Upper lobe of left lung (tissue), 4 donors: ENCODE results near the gene PCCA.

ENCODE experiments used
- EP300 ChIP-seq, 4 donors: sonication (generic); formaldehyde crosslinking; IDR thresholded peaks; one replicate each; pipeline ENCODE4 v1.5.1; 2017; ENCODE audit warnings: antibody characterized with exemption in 4 of 4, control low read depth in 2 of 4
- POLR2A ChIP-seq, 4 donors: fragments of 450-650 bp; IDR thresholded peaks; one replicate each; pipeline ENCODE4 v1.5.1; 2016 to 2017; ENCODE audit warnings: antibody characterized with exemption in 4 of 4, mild to moderate bottlenecking in 2 of 4
- POLR2AphosphoS5 ChIP-seq, 2 donors: sonication (generic); formaldehyde crosslinking; IDR thresholded peaks; one replicate each; pipeline ENCODE4 v1.5.1; 2017; ENCODE audit warnings: antibody characterized with exemption in 2 of 2
- TF ChIP-seq, protein P1 (sequence below), 6 experiments: fragments of 450-650 bp in 4 of 6; fragments of 200-600 bp in 2 of 6; sonication (generic) in 2 of 6; IDR thresholded peaks; one replicate each; pipeline ENCODE4 v1.5.1; 2016 to 2019; ENCODE audit warnings: antibody characterized with exemption in 6 of 6

DNA sequence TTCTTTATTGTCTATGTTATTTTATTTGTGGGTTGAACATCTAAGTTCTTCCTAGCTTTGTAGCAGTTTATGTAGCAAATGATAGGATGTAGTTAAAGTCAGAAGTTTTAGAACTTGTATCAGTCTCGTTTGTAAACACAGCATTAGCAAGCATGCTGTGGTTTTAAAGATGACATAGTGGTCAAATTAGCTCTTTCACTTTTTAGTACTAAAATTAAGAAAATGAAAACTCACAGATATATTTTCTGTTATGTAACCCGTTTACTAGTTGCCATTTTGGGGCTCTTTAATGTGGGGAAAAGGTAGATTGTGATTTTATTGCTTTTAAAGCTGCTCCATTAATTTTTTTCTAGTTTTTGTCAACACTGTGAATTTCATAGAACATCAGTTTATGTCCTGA lies 216.5 kb downstream of the PCCA start:
- TF ChIP-seq, protein P1, sequence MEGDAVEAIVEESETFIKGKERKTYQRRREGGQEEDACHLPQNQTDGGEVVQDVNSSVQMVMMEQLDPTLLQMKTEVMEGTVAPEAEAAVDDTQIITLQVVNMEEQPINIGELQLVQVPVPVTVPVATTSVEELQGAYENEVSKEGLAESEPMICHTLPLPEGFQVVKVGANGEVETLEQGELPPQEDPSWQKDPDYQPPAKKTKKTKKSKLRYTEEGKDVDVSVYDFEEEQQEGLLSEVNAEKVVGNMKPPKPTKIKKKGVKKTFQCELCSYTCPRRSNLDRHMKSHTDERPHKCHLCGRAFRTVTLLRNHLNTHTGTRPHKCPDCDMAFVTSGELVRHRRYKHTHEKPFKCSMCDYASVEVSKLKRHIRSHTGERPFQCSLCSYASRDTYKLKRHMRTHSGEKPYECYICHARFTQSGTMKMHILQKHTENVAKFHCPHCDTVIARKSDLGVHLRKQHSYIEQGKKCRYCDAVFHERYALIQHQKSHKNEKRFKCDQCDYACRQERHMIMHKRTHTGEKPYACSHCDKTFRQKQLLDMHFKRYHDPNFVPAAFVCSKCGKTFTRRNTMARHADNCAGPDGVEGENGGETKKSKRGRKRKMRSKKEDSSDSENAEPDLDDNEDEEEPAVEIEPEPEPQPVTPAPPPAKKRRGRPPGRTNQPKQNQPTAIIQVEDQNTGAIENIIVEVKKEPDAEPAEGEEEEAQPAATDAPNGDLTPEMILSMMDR (IDR thresholded peaks at IDR 0.05), result no peak
- TF ChIP-seq POLR2AphosphoS5 (IDR thresholded peaks at IDR 0.05) (no peak), POLR2A (IDR thresholded peaks at IDR 0.05) (no peak), EP300 (IDR thresholded peaks at IDR 0.05) (no peak)
